ENCODE data around the gene RSRC1. TPM values are rescaled to one million over a fixed set of nuclear protein-coding genes. Genes with fewer than 3 reads are reported as not detected.
"Not testable (repeated sequence)": the region's sequence is repeated elsewhere in the genome, so short reads cannot be mapped to it uniquely, and the experiment has no call there.

The RSRC1 gene
- total RNA-seq, 1 donor from 2014 or later, result 36.9 TPM

DNA sequence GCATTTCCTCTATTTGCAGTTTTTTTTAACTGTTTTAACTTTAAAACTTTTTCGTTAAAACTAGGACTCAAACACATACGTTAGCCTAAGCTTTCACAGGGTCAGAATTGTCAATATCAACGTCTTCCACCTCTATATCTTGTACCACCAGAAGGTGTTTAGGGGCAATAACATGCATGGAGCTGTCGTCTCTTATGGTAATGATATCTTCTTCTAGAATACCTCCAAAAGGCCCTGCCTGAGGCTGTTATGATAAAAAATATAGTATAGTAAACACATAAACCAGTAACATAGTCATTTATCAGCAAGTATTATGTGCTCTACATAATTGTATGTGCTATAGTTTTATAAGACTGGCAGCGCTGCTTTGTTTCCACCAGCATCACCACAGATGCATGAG is 384.8 kb downstream of the RSRC1 start:
- Mint-ChIP-seq H3K27me3 (ENCODE audit: low read depth) (no peaks in the 10 kb centered on the region), H3K36me3 (ENCODE audit: low read depth) (peaks cover 12% of the 10 kb centered on the region), H3K9me3 (peaks cover 19% of the 10 kb centered on the region), H3K4me3 (no peak overlapping the region), H3K27ac (ENCODE audit: unreplicated experiment) (no peak overlapping the region), H3K4me1 (peaks cover 4% of the 10 kb centered on the region)
- TF ChIP-seq, protein P1, sequence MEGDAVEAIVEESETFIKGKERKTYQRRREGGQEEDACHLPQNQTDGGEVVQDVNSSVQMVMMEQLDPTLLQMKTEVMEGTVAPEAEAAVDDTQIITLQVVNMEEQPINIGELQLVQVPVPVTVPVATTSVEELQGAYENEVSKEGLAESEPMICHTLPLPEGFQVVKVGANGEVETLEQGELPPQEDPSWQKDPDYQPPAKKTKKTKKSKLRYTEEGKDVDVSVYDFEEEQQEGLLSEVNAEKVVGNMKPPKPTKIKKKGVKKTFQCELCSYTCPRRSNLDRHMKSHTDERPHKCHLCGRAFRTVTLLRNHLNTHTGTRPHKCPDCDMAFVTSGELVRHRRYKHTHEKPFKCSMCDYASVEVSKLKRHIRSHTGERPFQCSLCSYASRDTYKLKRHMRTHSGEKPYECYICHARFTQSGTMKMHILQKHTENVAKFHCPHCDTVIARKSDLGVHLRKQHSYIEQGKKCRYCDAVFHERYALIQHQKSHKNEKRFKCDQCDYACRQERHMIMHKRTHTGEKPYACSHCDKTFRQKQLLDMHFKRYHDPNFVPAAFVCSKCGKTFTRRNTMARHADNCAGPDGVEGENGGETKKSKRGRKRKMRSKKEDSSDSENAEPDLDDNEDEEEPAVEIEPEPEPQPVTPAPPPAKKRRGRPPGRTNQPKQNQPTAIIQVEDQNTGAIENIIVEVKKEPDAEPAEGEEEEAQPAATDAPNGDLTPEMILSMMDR (conservative IDR thresholded peaks at IDR 0.05), result no peak
- DNase-seq (ENCODE audit: low read depth, low spot score), result no peak

GRCh38 chr3:158495398-158495902 is 385.6 kb downstream of the RSRC1 start:
- Mint-ChIP-seq H3K9me3 (peaks cover 26% of the 10 kb centered on the region), H3K36me3 (ENCODE audit: low read depth) (peaks cover 20% of the 10 kb centered on the region)
- not testable (repeated sequence) for H3K27ac Mint-ChIP-seq (ENCODE audit: unreplicated experiment); DNase-seq (ENCODE audit: low read depth, low spot score); H3K27me3 Mint-ChIP-seq (ENCODE audit: low read depth); H3K4me3 Mint-ChIP-seq; H3K4me1 Mint-ChIP-seq

GRCh38 chr3:158505117-158505516 is 395.2 kb downstream of the RSRC1 start:
- no peak for DNase-seq (ENCODE audit: low read depth, low spot score)
- TF ChIP-seq, protein P1 (conservative IDR thresholded peaks at IDR 0.05), result no peak
- peaks cover 16% of the 10 kb centered on the region for H3K9me3 Mint-ChIP-seq
- no peaks in the 10 kb centered on the region for H3K4me1 Mint-ChIP-seq
- no peak overlapping the region for H3K4me3 Mint-ChIP-seq
- no peaks in the 10 kb centered on the region for H3K27me3 Mint-ChIP-seq (ENCODE audit: low read depth)
- H3K36me3 Mint-ChIP-seq (ENCODE audit: low read depth), result peaks cover 12% of the 10 kb centered on the region
- H3K27ac Mint-ChIP-seq (ENCODE audit: unreplicated experiment), result no peak overlapping the region

GRCh38 chr3:158506456-158506855 is 396.6 kb downstream of the RSRC1 start:
- Mint-ChIP-seq H3K27ac (ENCODE audit: unreplicated experiment) (no peak overlapping the region), H3K27me3 (ENCODE audit: low read depth) (no peaks in the 10 kb centered on the region), H3K36me3 (ENCODE audit: low read depth) (peaks cover 6% of the 10 kb centered on the region), H3K9me3 (peaks cover 11% of the 10 kb centered on the region), H3K4me1 (no peaks in the 10 kb centered on the region), H3K4me3 (no peak overlapping the region)
- DNase-seq (ENCODE audit: low read depth, low spot score), result no peak
- TF ChIP-seq, protein P1 (conservative IDR thresholded peaks at IDR 0.05), result no peak

DNA sequence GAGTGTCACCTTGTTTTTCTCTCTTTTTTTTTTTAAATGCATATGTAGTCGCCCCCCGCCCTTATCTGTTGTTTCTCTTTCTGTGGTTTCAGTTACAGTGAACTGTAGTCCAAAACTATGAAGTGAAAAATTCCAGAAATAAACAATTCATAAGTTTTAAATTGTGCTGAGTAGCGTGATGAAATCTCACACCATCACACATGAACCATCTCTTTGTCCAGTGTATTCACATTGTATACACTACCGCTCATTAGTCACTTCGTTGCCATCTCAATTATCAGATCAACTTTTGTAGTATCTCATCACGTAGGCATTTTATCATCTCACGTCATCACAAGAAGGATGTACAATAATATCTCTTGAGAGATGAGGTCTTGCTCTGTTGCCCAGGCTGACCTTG is 398.6 kb downstream of the RSRC1 start:
- no peak overlapping the region for H3K4me3 Mint-ChIP-seq

GRCh38 chr3:158509891-158510290 is 400.0 kb downstream of the RSRC1 start:
- Mint-ChIP-seq H3K9me3 (peaks cover 10% of the 10 kb centered on the region), H3K27me3 (ENCODE audit: low read depth) (no peaks in the 10 kb centered on the region), H3K36me3 (ENCODE audit: low read depth) (peaks cover 6% of the 10 kb centered on the region), H3K27ac (ENCODE audit: unreplicated experiment) (no peak overlapping the region), H3K4me1 (no peaks in the 10 kb centered on the region), H3K4me3 (no peak overlapping the region)
- no peak for DNase-seq (ENCODE audit: low read depth, low spot score)
- TF ChIP-seq, protein P1 (conservative IDR thresholded peaks at IDR 0.05), result no peak

More for the DNA sequence above, 398.6 kb downstream of the RSRC1 start:
- Mint-ChIP-seq H3K27ac (ENCODE audit: unreplicated experiment) (no peak overlapping the region), H3K27me3 (ENCODE audit: low read depth) (no peaks in the 10 kb centered on the region), H3K9me3 (peaks cover 7% of the 10 kb centered on the region), H3K4me1 (no peaks in the 10 kb centered on the region), H3K36me3 (ENCODE audit: low read depth) (peaks cover 2% of the 10 kb centered on the region)
- DNase-seq (ENCODE audit: low read depth, low spot score), result no peak
- TF ChIP-seq, protein P1 (conservative IDR thresholded peaks at IDR 0.05), result no peak

DNA sequence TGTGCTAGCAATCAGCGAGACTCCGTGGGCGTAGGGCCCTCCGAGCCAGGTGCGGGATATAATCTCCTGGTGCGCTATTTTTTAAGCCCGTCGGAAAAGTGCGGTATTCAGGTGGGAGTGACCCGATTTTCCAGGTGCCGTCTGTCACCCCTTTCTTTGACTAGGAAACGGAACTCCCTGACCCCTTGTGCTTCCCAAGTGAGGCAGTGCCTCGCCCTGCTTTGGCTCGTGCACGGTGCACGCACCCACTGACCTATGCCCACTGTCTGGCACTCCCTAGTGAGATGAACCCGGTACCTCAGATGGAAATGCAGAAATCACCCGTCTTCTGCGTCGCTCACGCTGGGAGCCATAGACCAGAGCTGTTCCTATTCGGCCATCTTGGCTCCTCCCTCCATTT is 406.8 kb downstream of the RSRC1 start:
- H3K27ac Mint-ChIP-seq (ENCODE audit: unreplicated experiment); H3K4me3 Mint-ChIP-seq; H3K4me1 Mint-ChIP-seq; H3K9me3 Mint-ChIP-seq; DNase-seq (ENCODE audit: low read depth, low spot score); H3K27me3 Mint-ChIP-seq (ENCODE audit: low read depth): not testable (repeated sequence)
- peaks cover 13% of the 10 kb centered on the region for H3K36me3 Mint-ChIP-seq (ENCODE audit: low read depth)

Data from neural crest cell (in vitro differentiated cells).